HepG2 (cell line): ENCODE data around the gene ACOT9. TPM values are rescaled to one million over a fixed set of nuclear protein-coding genes. Genes with fewer than 3 reads are reported as not detected.

Experiments
- HDAC6 ChIP-seq: fragments of 200-600 bp; sonication (generic); IDR thresholded peaks from 2 replicates; pipeline ENCODE4 v1.7.0; 2017; ENCODE audit warnings: mild to moderate bottlenecking, antibody characterized with exemption, low read length, low read depth
- KAT7 ChIP-seq: IDR thresholded peaks from 2 replicates; pipeline ENCODE4 v1.6.1; 2018; ENCODE audit warnings: borderline replicate concordance, missing compliant biosample characterization
- KLF13 ChIP-seq: sonication (generic); formaldehyde crosslinking; IDR thresholded peaks from 2 replicates; pipeline ENCODE4 v1.4.0; 2020; ENCODE audit warnings: mild to moderate bottlenecking, missing genetic modification reagents
- MAZ ChIP-seq, 2 experiments: sonication (generic) in 1 of 2; formaldehyde crosslinking in 1 of 2; IDR thresholded peaks; 2 replicates each; pipeline versions ENCODE4 v1.5.0 to v1.6.1; 2012 to 2020; ENCODE audit warnings: low read depth in 2 of 2, mild to moderate bottlenecking in 2 of 2, borderline replicate concordance in 1 of 2, improper control_type of control experiment in 1 of 2, low read length in 1 of 2, missing genetic modification reagents in 1 of 2, moderate library complexity in 1 of 2
- PBX3 ChIP-seq: sonication (generic); formaldehyde crosslinking; IDR thresholded peaks from 2 replicates; pipeline ENCODE4 v1.8.1; 2023; ENCODE audit warnings: missing genetic modification reagents, inconsistent platforms, borderline replicate concordance
- POLR2AphosphoS5 ChIP-seq: IDR thresholded peaks from 2 replicates; pipeline ENCODE4 v1.6.1; 2012; ENCODE audit warnings: low read depth, low read length
- RNF219 ChIP-seq: sonication (generic); formaldehyde crosslinking; IDR thresholded peaks from 2 replicates; pipeline ENCODE4 v1.5.0; 2020; ENCODE audit warnings: mild to moderate bottlenecking, missing genetic modification reagents
- SP2 ChIP-seq: sonication (generic); formaldehyde crosslinking; IDR thresholded peaks from 2 replicates; pipeline ENCODE4 v1.5.1; 2020; ENCODE audit warnings: mild to moderate bottlenecking, missing genetic modification reagents
- ZBTB26 ChIP-seq: IDR thresholded peaks from 2 replicates; pipeline ENCODE4 v1.6.1; 2016; ENCODE audit warnings: missing compliant biosample characterization, missing genetic modification reagents, borderline replicate concordance
- ZBTB40 ChIP-seq, 2 experiments: fragments of 450-650 bp in 1 of 2; sonication (generic) in 1 of 2; formaldehyde crosslinking in 1 of 2; IDR thresholded peaks; 2 replicates each; pipeline versions ENCODE4 v1.6.1 to v1.8.0; 2016 to 2022; ENCODE audit warnings: antibody characterized with exemption in 1 of 2, mild to moderate bottlenecking in 1 of 2, missing genetic modification reagents in 1 of 2
- ZNF331 ChIP-seq: sonication (generic); formaldehyde crosslinking; IDR thresholded peaks from 2 replicates; pipeline ENCODE4 v1.4.0; 2020; ENCODE audit warnings: missing genetic modification reagents
- ZNF547 ChIP-seq: sonication (generic); formaldehyde crosslinking; IDR thresholded peaks from 2 replicates; pipeline ENCODE4 v1.5.1; 2020; ENCODE audit warnings: mild to moderate bottlenecking, missing genetic modification reagents
- ZNF607 ChIP-seq: sonication (generic); formaldehyde crosslinking; IDR thresholded peaks from 2 replicates; pipeline ENCODE4 v1.5.1; 2020; ENCODE audit warnings: missing genetic modification reagents, mild to moderate bottlenecking, borderline replicate concordance
- polyA plus RNA-seq, 8 experiments: library from polyadenylated mRNA; depleted of rRNA in 3 of 8; stranded (reverse) in 7 of 8; unstranded in 1 of 8; fragments of >200 nt; fragmentation: Illumina TruSeq in 4 of 8; extraction: Trizol in 4 of 8; gene quantifications; 2 replicates each; pipeline versions ENCODE4 v1.2.1 to v1.2.3, GENCODE V29; 2011 to 2016; ENCODE audit warnings: low read depth in 4 of 8, missing spikeins in 1 of 8, mixed read lengths in 1 of 8; ENCODE audit not compliant: insufficient read depth in 1 of 8
- total RNA-seq, 5 experiments: library from RNA; depleted of rRNA; stranded (reverse); fragments of >200 nt; fragmentation: Illumina TruSeq; extraction: Trizol; gene quantifications; 2 replicates each; pipeline ENCODE4 v1.2.3, GENCODE V29; 2016; ENCODE audit warnings: low read depth in 1 of 5

Gene ACOT9
- total and polyA plus RNA-seq, 2 of the 13 experiments (the other 11 are each of a cell fraction or from before 2014, with no cell fraction given), result 33.3 to 36.9 TPM

GRCh38 chrX:23782863-23783588, 40.0 kb upstream of the ACOT9 start, which contains the start of gene SAT1 (continued):
- TF ChIP-seq ZBTB40 (IDR thresholded peaks at IDR 0.05), result no peak
- TF ChIP-seq ZBTB40 (CRISPR knock-in tag; IDR thresholded peaks at IDR 0.05), result 0 out of 2 replicates have a peak, but pooled peaks have one; percentile 19
- peak; percentile 51; the same call in 1 of the 2 replicates for TF ChIP-seq ZBTB26
- TF ChIP-seq POLR2AphosphoS5, result peak; percentile 98
- TF ChIP-seq RNF219 (CRISPR knock-in tag), result no peak
- TF ChIP-seq HDAC6, result no peak
- no peak for TF ChIP-seq KLF13 (CRISPR knock-in tag)
- TF ChIP-seq PBX3, result no peak
- TF ChIP-seq SP2 (CRISPR knock-in tag), result no peak; the same call in 1 of the 2 replicates
- peak; percentile 51; the same call in 1 of the 2 replicates for TF ChIP-seq MAZ (IDR thresholded peaks at IDR 0.05; ENCODE audit: borderline replicate concordance, low read depth, low read length)
- peak; percentile 33; the same call in 1 of the 2 replicates for TF ChIP-seq MAZ (CRISPR knock-in tag; IDR thresholded peaks at IDR 0.05; ENCODE audit: low read depth)
- no peak for TF ChIP-seq ZNF547 (CRISPR knock-in tag)
- TF ChIP-seq KAT7 (CRISPR knock-in tag), result peak; percentile 74; the same call in 1 of the 2 replicates
- TF ChIP-seq ZNF607 (CRISPR knock-in tag), result no peak; the same call in 1 of the 2 replicates
- TF ChIP-seq ZNF331, result peak; percentile 79
